HG03135 (cell line): Measurements from ENCODE around the gene ARRB1.

Experiments
- ATAC-seq: cut with Tn5 transposase; IDR thresholded peaks from one replicate; pipeline ENCODE4 v1.9.1; 2021; ENCODE audit warnings: mild to moderate bottlenecking, moderate library complexity; ENCODE audit not compliant: unreplicated experiment

ARRB1 gene

GRCh38 chr11:75262961-75263852 is 88.3 kb downstream of the ARRB1 start:
- ATAC-seq = no peak

- ATAC-seq = no peak
These were observed 89.0 kb downstream of the ARRB1 start for GRCh38 chr11:75262436-75262835.

- ATAC-seq = no peak
These were observed 89.5 kb downstream of the ARRB1 start for GRCh38 chr11:75261902-75262361.

GRCh38 chr11:75260396-75261170 is 90.9 kb downstream of the ARRB1 start:
- ATAC-seq = no peak

- no peak for ATAC-seq
These were observed 97.1 kb downstream of the ARRB1 start for GRCh38 chr11:75254326-75254725.

GRCh38 chr11:75249704-75250103 is 101.8 kb downstream of the ARRB1 start:
- no peak for ATAC-seq

- ATAC-seq = no peak
These were observed 102.6 kb downstream of the ARRB1 start for GRCh38 chr11:75248924-75249256.

- no peak for ATAC-seq
These were observed 104.7 kb downstream of the ARRB1 start for GRCh38 chr11:75246671-75247350.

- no peak for ATAC-seq
These were observed 105.3 kb downstream of the ARRB1 start for GRCh38 chr11:75246006-75246670.

GRCh38 chr11:75245356-75246005 is 106.0 kb downstream of the ARRB1 start:
- no peak for ATAC-seq

GRCh38 chr11:75244052-75244814 is 107.2 kb downstream of the ARRB1 start:
- no peak for ATAC-seq

GRCh38 chr11:75242722-75243600 is 108.5 kb downstream of the ARRB1 start:
- ATAC-seq = no peak

- ATAC-seq = peak; percentile 16
These were observed 109.4 kb downstream of the ARRB1 start for GRCh38 chr11:75241906-75242644.

- peak; percentile 91 for ATAC-seq
These were observed 110.2 kb downstream of the ARRB1 start for GRCh38 chr11:75241036-75241905.

- no peak for ATAC-seq
These were observed 111.0 kb downstream of the ARRB1 start, which contains the start of gene TPBGL for GRCh38 chr11:75240311-75241035. Gene TPBGL, plus strand, starts transcription at chr11:75240774. Its CDS starts 276 bp downstream, at chr11:75241050.
